Left lung (tissue), 10 donors: ENCODE results near the gene SYNJ2. TPM values are rescaled to one million over a fixed set of nuclear protein-coding genes. Genes with fewer than 3 reads are reported as not detected.
"Not testable (repeated sequence)": the region's sequence is repeated elsewhere in the genome, so short reads cannot be mapped to it uniquely, and the experiment has no call there.

Source experiments
- ATAC-seq: fragments of 200-7000 bp; cut with Tn5 transposase; one replicate; pipeline ENCODE4 v1.9.1; 2020; ENCODE audit warnings: moderate library complexity
- DNase-seq, 4 donors: peaks; one replicate each; pipeline ENCODE4 v3.0.0-alpha.2; 2013 to 2020
- H3K27ac ChIP-seq, 2 donors: fragments of 200-600 bp; sonication (generic) in 1 of 2; one replicate each; pipeline versions ENCODE4 v1.5.0 to v1.8.0; 2020 to 2021
- H3K27me3 ChIP-seq, 2 donors: fragments of 200-600 bp; sonication (generic) in 1 of 2; one replicate each; pipeline versions ENCODE4 v1.5.0 to v1.8.0; 2020 to 2021
- H3K36me3 ChIP-seq, 2 donors: fragments of 200-600 bp; sonication (generic) in 1 of 2; one replicate each; pipeline versions ENCODE4 v1.5.0 to v1.8.0; 2020 to 2021
- H3K4me1 ChIP-seq, 2 donors: fragments of 200-600 bp; one replicate each; pipeline ENCODE4 v1.8.0; 2021
- H3K4me3 ChIP-seq, 2 donors: fragments of 200-600 bp; sonication (generic) in 1 of 2; one replicate each; pipeline versions ENCODE4 v1.5.0 to v1.8.0; 2020 to 2021; ENCODE audit warnings: mild to moderate bottlenecking in 1 of 2
- H3K9me3 ChIP-seq, 2 donors: fragments of 200-600 bp; sonication (generic) in 1 of 2; one replicate each; pipeline versions ENCODE4 v1.5.0 to v1.8.0; 2020 to 2021
- CTCF ChIP-seq, 2 donors: fragments of 200-600 bp; sonication (generic) in 1 of 2; IDR thresholded peaks; one replicate each; pipeline versions ENCODE4 v1.5.0 to v1.8.0; 2021; ENCODE audit warnings: antibody characterized with exemption in 2 of 2
- intact Hi-C, 2 donors: fragments of 100-400 bp; cut with DNase I; formaldehyde crosslinking; loops; one replicate each; pipeline versions ENCODE4 v1.11.2 to v1.14.2; 2022
- polyA plus RNA-seq, 6 donors: library from polyadenylated mRNA; unstranded; fragments of 120-200 nt; gene quantifications; one replicate each; pipeline ENCODE4 v1.2.1, GENCODE V29; 2013; ENCODE audit not compliant: insufficient read length in 6 of 6
- total RNA-seq, 2 donors: library from RNA; stranded (reverse); fragmentation: NEBNext Ultra II Directional; extraction: Animal tissue kit (Norgen Biotek cat#: 25700); gene quantifications; one replicate each; pipeline ENCODE4 v1.2.1, GENCODE V29; 2021
- donor health status: DM: no; HTN: yes; CAD: no.
- donor health status: DM: no; HTN: no; CAD: no.

SYNJ2 gene
- total and polyA plus RNA-seq, 8 donors = 6.2 to 12.2 (median 7.5) TPM

GRCh38 chr6:157944983-157945931 is 36.4 kb upstream of the SYNJ2 start:
- ATAC-seq (no peak), DNase-seq (no peak)
- H3K9me3 ChIP-seq = peaks cover 0 to 7% of the 10 kb centered on the region in 2 donors
- no peak overlapping the region for H3K27ac ChIP-seq
- intact Hi-C loops = no loop called here
- no peaks in the 10 kb centered on the region for H3K4me1 ChIP-seq
- TF ChIP-seq CTCF (IDR thresholded peaks at IDR 0.05) = no peak
- peaks cover 0 to 52% of the 10 kb centered on the region in 2 donors for H3K36me3 ChIP-seq
- no peaks in the 10 kb centered on the region for H3K27me3 ChIP-seq
- H3K4me3 ChIP-seq = no peak overlapping the region

- no peaks in the 10 kb centered on the region for H3K27me3 ChIP-seq
- peaks cover 0 to 43% of the 10 kb centered on the region in 2 donors for H3K36me3 ChIP-seq
- peaks cover 0 to 7% of the 10 kb centered on the region in 2 donors for H3K9me3 ChIP-seq
- no peaks in the 10 kb centered on the region for H3K4me1 ChIP-seq
- no peak overlapping the region for H3K4me3 ChIP-seq
- H3K27ac ChIP-seq = no peak overlapping the region
- intact Hi-C loops = no loop called here
- TF ChIP-seq CTCF (IDR thresholded peaks at IDR 0.05) = no peak
- DNase-seq (no peak), ATAC-seq (no peak)
Measured at GRCh38 chr6:157946053-157946617, 35.5 kb upstream of the SYNJ2 start.

GRCh38 chr6:157946865-157947532 is 34.7 kb upstream of the SYNJ2 start:
- Histone ChIP-seq H3K27ac (no peak overlapping the region), H3K4me3 (no peak overlapping the region), H3K36me3 (peaks cover 0 to 35% of the 10 kb centered on the region in 2 donors), H3K27me3 (no peaks in the 10 kb centered on the region), H3K4me1 (no peaks in the 10 kb centered on the region), H3K9me3 (peaks cover 0 to 7% of the 10 kb centered on the region in 2 donors)
- intact Hi-C loops = no loop called here
- DNase-seq (peak in 1 of 4 donors; percentile 30), ATAC-seq (peak; percentile 66)
- no peak for TF ChIP-seq CTCF (IDR thresholded peaks at IDR 0.05)

GRCh38 chr6:157950899-157951298 is 30.8 kb upstream of the SYNJ2 start:
- H3K36me3 ChIP-seq, H3K4me1 ChIP-seq, ATAC-seq, H3K4me3 ChIP-seq, H3K27ac ChIP-seq, DNase-seq, intact Hi-C loops, H3K9me3 ChIP-seq: not testable (repeated sequence)
- peaks cover 0 to 14% of the 10 kb centered on the region in 2 donors for H3K27me3 ChIP-seq

GRCh38 chr6:157951828-157952227 is 29.8 kb upstream of the SYNJ2 start:
- Histone ChIP-seq H3K4me3 (no peak overlapping the region), H3K4me1 (no peaks in the 10 kb centered on the region), H3K27ac (no peak overlapping the region), H3K27me3 (peaks cover 0 to 14% of the 10 kb centered on the region in 2 donors), H3K36me3 (no peaks in the 10 kb centered on the region), H3K9me3 (peaks cover 0 to 7% of the 10 kb centered on the region in 2 donors)
- no peak for TF ChIP-seq CTCF (IDR thresholded peaks at IDR 0.05)
- intact Hi-C loops = no loop called here
- DNase-seq (no peak), ATAC-seq (no peak)
